DOHH2 (cell line): ENCODE measurements around the gene KIDINS220.

Experiments
- EZH2phosphoT487 ChIP-seq: fragments of 200-600 bp; sonication (generic); IDR thresholded peaks from 2 replicates; pipeline ENCODE4 v1.6.1; 2017; ENCODE audit warnings: borderline replicate concordance, mild to moderate bottlenecking, antibody characterized with exemption, low read length, moderate library complexity, mixed read lengths
- TF ChIP-seq, protein P1 (sequence below): fragments of 200-600 bp; sonication (generic); IDR thresholded peaks from one replicate; pipeline ENCODE4 v1.5.1; 2014; ENCODE audit warnings: antibody characterized with exemption, mild to moderate bottlenecking, low read depth, low read length; ENCODE audit not compliant: poor library complexity, severe bottlenecking

GRCh38 chr2:8790739-8791162 lies 46.7 kb downstream of the KIDINS220 start:
- TF ChIP-seq, protein P1, sequence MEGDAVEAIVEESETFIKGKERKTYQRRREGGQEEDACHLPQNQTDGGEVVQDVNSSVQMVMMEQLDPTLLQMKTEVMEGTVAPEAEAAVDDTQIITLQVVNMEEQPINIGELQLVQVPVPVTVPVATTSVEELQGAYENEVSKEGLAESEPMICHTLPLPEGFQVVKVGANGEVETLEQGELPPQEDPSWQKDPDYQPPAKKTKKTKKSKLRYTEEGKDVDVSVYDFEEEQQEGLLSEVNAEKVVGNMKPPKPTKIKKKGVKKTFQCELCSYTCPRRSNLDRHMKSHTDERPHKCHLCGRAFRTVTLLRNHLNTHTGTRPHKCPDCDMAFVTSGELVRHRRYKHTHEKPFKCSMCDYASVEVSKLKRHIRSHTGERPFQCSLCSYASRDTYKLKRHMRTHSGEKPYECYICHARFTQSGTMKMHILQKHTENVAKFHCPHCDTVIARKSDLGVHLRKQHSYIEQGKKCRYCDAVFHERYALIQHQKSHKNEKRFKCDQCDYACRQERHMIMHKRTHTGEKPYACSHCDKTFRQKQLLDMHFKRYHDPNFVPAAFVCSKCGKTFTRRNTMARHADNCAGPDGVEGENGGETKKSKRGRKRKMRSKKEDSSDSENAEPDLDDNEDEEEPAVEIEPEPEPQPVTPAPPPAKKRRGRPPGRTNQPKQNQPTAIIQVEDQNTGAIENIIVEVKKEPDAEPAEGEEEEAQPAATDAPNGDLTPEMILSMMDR = no peak
- TF ChIP-seq EZH2phosphoT487 = no peak
